CD4-positive, alpha-beta memory T cell (primary cell): Measurements from ENCODE around the gene ARFGEF3. TPM values are rescaled to one million over a fixed set of nuclear protein-coding genes. Genes with fewer than 3 reads are reported as not detected.

Experiments used
- CTCF ChIA-PET: fragments of 350-600 bp; sonication (Branson Sonifier 250); formaldehyde crosslinking; loops from one replicate; lab custom pipeline; 2021; ENCODE audit warnings: inconsistent platforms; ENCODE audit not compliant: partially characterized antibody; lab: Charles Lee
- POLR2A ChIA-PET: fragments of 350-600 bp; sonication (Branson Sonifier 250); formaldehyde crosslinking; loops from one replicate; lab custom pipeline; 2021; ENCODE audit not compliant: partially characterized antibody; lab: Charles Lee
- DNase-seq, 5 donors: peaks; one replicate each; pipeline versions ENCODE4 v3.0.0 to v3.0.0-alpha.2; 2020 to 2022; ENCODE audit warnings: mixed read lengths in 1 of 5
- H3K27ac ChIP-seq: one replicate; pipeline ENCODE4 v1.7.0; 2013; ENCODE audit warnings: low read depth, low read length
- H3K27me3 ChIP-seq: 2 replicates; pipeline ENCODE4 v1.7.0; 2013; ENCODE audit warnings: mild to moderate bottlenecking, low read length, moderate library complexity; ENCODE audit not compliant: insufficient read depth
- H3K36me3 ChIP-seq: 2 replicates; pipeline ENCODE4 v1.7.0; 2013; ENCODE audit warnings: mild to moderate bottlenecking, low read length, moderate library complexity; ENCODE audit not compliant: insufficient read depth
- H3K4me1 ChIP-seq: 2 replicates; pipeline ENCODE4 v1.7.0; 2013; ENCODE audit warnings: mild to moderate bottlenecking, low read length, moderate library complexity; ENCODE audit not compliant: insufficient read depth
- H3K4me3 ChIP-seq, 2 donors: one replicate each; pipeline ENCODE4 v1.7.0; 2013; ENCODE audit warnings: low read length in 2 of 2, mild to moderate bottlenecking in 1 of 2
- H3K9me3 ChIP-seq, 2 donors: one replicate each; pipeline ENCODE4 v1.7.0; 2013; ENCODE audit warnings: low read length in 2 of 2, control low read depth in 1 of 2; ENCODE audit not compliant: control insufficient read depth in 1 of 2
- H3K27ac Mint-ChIP-seq, 7 donors: one replicate each; pipeline ENCODE4 v1.8.0; 2020 to 2021; ENCODE audit warnings: mixed read lengths in 7 of 7, mild to moderate bottlenecking in 6 of 7, inconsistent platforms in 3 of 7, moderate library complexity in 3 of 7
- H3K27me3 Mint-ChIP-seq, 2 donors: one replicate each; pipeline ENCODE4 v1.8.0; 2020 to 2021; ENCODE audit warnings: mixed read lengths in 2 of 2
- H3K36me3 Mint-ChIP-seq, 2 donors: one replicate each; pipeline ENCODE4 v1.8.0; 2020 to 2021; ENCODE audit warnings: mixed read lengths in 2 of 2, inconsistent platforms in 1 of 2, mild to moderate bottlenecking in 1 of 2
- H3K4me1 Mint-ChIP-seq, 4 donors: one replicate each; pipeline ENCODE4 v1.8.0; 2020 to 2021; ENCODE audit warnings: mixed read lengths in 4 of 4, mild to moderate bottlenecking in 1 of 4
- H3K4me3 Mint-ChIP-seq, 8 donors: one replicate each; pipeline ENCODE4 v1.8.0; 2020 to 2021; ENCODE audit warnings: mixed read lengths in 8 of 8, mild to moderate bottlenecking in 7 of 8, moderate library complexity in 6 of 8, inconsistent platforms in 3 of 8
- H3K9me3 Mint-ChIP-seq, 8 donors: one replicate each; pipeline ENCODE4 v1.8.0; 2020 to 2021; ENCODE audit warnings: mixed read lengths in 8 of 8, mild to moderate bottlenecking in 5 of 8, inconsistent platforms in 3 of 8, moderate library complexity in 1 of 8
- intact Hi-C: fragments of 100-400 bp; cut with micrococcal nuclease; formaldehyde crosslinking; loops from one replicate; pipeline ENCODE4 v1.15.1; 2023
- polyA plus RNA-seq, 2 donors: library from polyadenylated mRNA; unstranded; fragments of 300-500 nt; fragmentation: Illumina TruSeq; gene quantifications; one replicate each; pipeline ENCODE4 v1.2.3, GENCODE V29; 2021
- total RNA-seq, 2 experiments: library from RNA; stranded (reverse); gene quantifications; one replicate each; pipeline ENCODE4 v1.2.3, GENCODE V29; 2021

ARFGEF3 gene
- total and polyA plus RNA-seq, 4 experiments from 2014 or later: 0.03 TPM; not detected in 3

DNA sequence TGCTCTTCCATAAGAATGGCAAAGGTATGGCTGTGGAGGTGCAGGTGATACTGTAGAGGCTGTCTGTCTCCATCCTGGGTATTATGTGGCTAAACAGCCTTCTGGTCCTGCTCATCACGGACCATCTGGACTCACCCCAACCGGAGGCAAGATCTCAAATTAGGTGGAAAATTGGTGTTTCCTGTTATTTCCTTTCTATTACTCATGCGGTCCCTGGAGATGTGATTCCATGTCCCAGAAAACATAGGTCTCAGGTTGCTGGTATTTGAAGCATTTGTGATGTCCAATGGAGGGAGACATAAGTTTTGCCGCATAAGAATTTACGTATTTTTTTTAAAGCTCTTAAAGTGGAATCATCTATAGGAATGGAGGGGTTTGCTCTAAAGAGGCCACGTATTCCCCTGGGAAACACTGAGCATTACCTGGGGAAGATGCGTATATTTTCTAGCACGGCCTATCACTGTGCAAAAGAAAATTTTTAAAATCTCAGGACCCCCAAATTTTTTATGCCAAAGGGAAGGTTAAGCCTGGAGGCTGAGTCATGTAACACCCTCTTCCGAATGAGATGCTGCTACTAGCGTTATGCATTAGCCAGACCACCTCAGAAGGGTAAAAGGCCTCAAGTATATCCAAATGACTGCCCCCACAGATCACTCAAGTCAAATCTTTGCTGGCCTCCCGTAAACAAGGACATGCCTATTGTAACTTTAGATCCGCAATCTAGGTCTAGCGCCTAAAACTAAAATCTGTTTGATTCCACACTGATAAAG lies 78.9 kb downstream of the ARFGEF3 start:
- H3K4me3 Mint-ChIP-seq: no peak overlapping the region
- H3K27me3 ChIP-seq: no peaks in the 10 kb centered on the region
- no peaks in the 10 kb centered on the region for H3K36me3 ChIP-seq
- H3K9me3 Mint-ChIP-seq: peaks cover 0 to 2% (median 0%) of the 10 kb centered on the region in 8 donors
- H3K27ac ChIP-seq: no peak overlapping the region
- ChIA-PET CTCF (no interaction called here), POLR2A (no interaction called here)
- peaks cover 4 to 13% of the 10 kb centered on the region in 2 donors for H3K27me3 Mint-ChIP-seq
- H3K36me3 Mint-ChIP-seq: no peaks in the 10 kb centered on the region
- no peaks in the 10 kb centered on the region for H3K4me1 ChIP-seq
- intact Hi-C loops: no loop called here
- no peak overlapping the region for H3K27ac Mint-ChIP-seq
- H3K4me3 ChIP-seq: no peak overlapping the region
- H3K4me1 Mint-ChIP-seq: no peaks in the 10 kb centered on the region
- no peak for DNase-seq
- no peaks in the 10 kb centered on the region for H3K9me3 ChIP-seq

DNA sequence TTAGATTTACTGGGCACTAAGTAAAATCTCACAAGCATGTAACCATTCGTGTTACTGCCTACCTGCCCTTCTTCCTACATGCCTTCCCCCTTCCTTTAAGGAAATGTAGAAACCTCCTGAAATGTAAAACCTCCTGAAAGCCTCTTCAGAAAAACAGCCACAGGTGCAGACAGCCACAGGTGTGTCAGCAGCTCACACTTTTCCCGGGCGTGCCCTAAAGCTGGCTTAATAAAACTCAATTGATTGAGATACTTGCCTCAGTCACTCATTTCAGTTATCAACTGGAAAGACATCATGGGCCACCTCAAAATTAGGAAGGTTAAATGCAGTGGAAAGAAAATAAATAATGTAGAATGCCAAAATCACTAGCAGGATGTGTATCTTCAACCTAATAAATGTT lies 79.6 kb downstream of the ARFGEF3 start:
- CTCF ChIA-PET: no interaction called here
- no peaks in the 10 kb centered on the region for H3K9me3 ChIP-seq
- no peak overlapping the region for H3K27ac Mint-ChIP-seq
- no peaks in the 10 kb centered on the region for H3K4me1 Mint-ChIP-seq
- H3K36me3 ChIP-seq: no peaks in the 10 kb centered on the region
- H3K27me3 ChIP-seq: no peaks in the 10 kb centered on the region
- H3K4me3 ChIP-seq: no peak overlapping the region
- H3K27ac ChIP-seq: no peak overlapping the region
- intact Hi-C loops: no loop called here
- H3K36me3 Mint-ChIP-seq: no peaks in the 10 kb centered on the region
- no peak for DNase-seq
- H3K27me3 Mint-ChIP-seq: peaks cover 4 to 13% of the 10 kb centered on the region in 2 donors
- peaks cover 0 to 2% (median 0%) of the 10 kb centered on the region in 8 donors for H3K9me3 Mint-ChIP-seq
- H3K4me1 ChIP-seq: no peaks in the 10 kb centered on the region
- POLR2A ChIA-PET: no interaction called here
- H3K4me3 Mint-ChIP-seq: no peak overlapping the region

DNA sequence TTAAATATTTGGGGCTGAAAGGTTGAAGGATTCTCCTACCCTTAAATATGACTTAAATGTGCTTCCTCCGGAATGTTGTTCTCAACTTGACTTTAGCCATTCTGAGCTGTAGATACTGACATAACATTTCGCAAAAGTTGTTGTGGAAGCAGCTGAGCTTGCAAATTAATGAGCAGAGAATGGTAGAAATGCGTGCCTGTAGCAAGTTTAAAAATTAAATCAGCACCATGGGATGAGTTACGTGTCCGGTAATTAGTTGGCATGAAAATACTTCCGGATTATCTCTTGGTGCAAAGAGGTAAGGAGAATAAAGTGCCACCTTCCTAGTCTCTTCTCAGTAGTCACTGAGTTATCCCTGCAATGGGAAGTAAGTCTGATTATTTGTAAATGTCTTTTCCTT lies 80.2 kb downstream of the ARFGEF3 start:
- ChIA-PET CTCF (no interaction called here), POLR2A (no interaction called here)
- Histone ChIP-seq H3K27me3 (no peaks in the 10 kb centered on the region), H3K4me1 (no peaks in the 10 kb centered on the region), H3K27ac (no peak overlapping the region), H3K4me3 (no peak overlapping the region), H3K9me3 (no peaks in the 10 kb centered on the region), H3K36me3 (no peaks in the 10 kb centered on the region)
- Mint-ChIP-seq H3K9me3 (peaks cover 0 to 2% (median 0%) of the 10 kb centered on the region in 8 donors), H3K4me1 (no peaks in the 10 kb centered on the region), H3K27me3 (peaks cover 4 to 15% of the 10 kb centered on the region in 2 donors), H3K27ac (peak overlapping the region in 1 of 7 donors; percentile 65), H3K36me3 (no peaks in the 10 kb centered on the region), H3K4me3 (no peak overlapping the region)
- intact Hi-C loops: no loop called here
- no peak for DNase-seq

GRCh38 chr6:138242987-138243592 lies 81.4 kb downstream of the ARFGEF3 start:
- CTCF ChIA-PET: no interaction called here
- Histone ChIP-seq H3K4me3 (no peak overlapping the region), H3K27me3 (no peaks in the 10 kb centered on the region), H3K27ac (no peak overlapping the region), H3K4me1 (no peaks in the 10 kb centered on the region), H3K36me3 (no peaks in the 10 kb centered on the region), H3K9me3 (no peaks in the 10 kb centered on the region)
- POLR2A ChIA-PET: no interaction called here
- Mint-ChIP-seq H3K36me3 (no peaks in the 10 kb centered on the region), H3K27me3 (peaks cover 4 to 15% of the 10 kb centered on the region in 2 donors), H3K4me1 (no peaks in the 10 kb centered on the region), H3K4me3 (no peak overlapping the region), H3K9me3 (peaks cover 0 to 2% (median 0%) of the 10 kb centered on the region in 8 donors), H3K27ac (no peak overlapping the region)
- intact Hi-C loops: no loop called here
- no peak for DNase-seq

DNA sequence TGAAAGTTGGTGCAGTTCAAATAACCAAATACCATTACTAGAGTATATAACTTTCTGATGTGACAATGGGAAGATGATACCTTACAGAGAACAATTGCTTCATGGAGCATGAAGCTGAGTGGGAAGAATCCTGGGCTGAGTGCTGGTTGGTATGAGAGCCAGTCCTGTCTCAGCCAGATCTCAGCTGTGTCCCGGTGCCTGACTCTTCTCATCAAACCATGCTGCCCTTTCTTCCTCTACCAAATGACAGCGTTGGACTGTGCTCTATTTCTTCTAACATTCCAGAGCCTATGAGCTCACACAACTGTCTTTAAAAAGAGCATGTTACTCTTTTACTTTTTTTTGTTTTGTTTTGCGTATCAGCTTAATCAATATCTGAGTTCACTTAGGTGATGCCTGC lies 84.0 kb downstream of the ARFGEF3 start:
- CTCF ChIA-PET: interaction anchor here (1.6 kb wide), 1 partner anchor 11 kb away, joined by 3 read pairs; no protein-coding TSS in a partner anchor
- Mint-ChIP-seq H3K36me3 (no peaks in the 10 kb centered on the region), H3K4me1 (no peaks in the 10 kb centered on the region), H3K4me3 (no peak overlapping the region), H3K27ac (no peak overlapping the region), H3K27me3 (peaks cover 2 to 15% of the 10 kb centered on the region in 2 donors), H3K9me3 (peaks cover 0 to 2% (median 0%) of the 10 kb centered on the region in 8 donors)
- intact Hi-C loops: no loop called here
- no peaks in the 10 kb centered on the region for H3K27me3 ChIP-seq
- H3K9me3 ChIP-seq: no peaks in the 10 kb centered on the region
- DNase-seq: no peak
- POLR2A ChIA-PET: no interaction called here
- H3K4me1 ChIP-seq: no peaks in the 10 kb centered on the region
- H3K4me3 ChIP-seq: no peak overlapping the region
- no peak overlapping the region for H3K27ac ChIP-seq
- H3K36me3 ChIP-seq: no peaks in the 10 kb centered on the region

GRCh38 chr6:138246650-138247440 lies 85.1 kb downstream of the ARFGEF3 start:
- H3K4me3 Mint-ChIP-seq: no peak overlapping the region
- H3K27ac ChIP-seq: no peak overlapping the region
- no peaks in the 10 kb centered on the region for H3K4me1 ChIP-seq
- no peaks in the 10 kb centered on the region for H3K36me3 Mint-ChIP-seq
- ChIA-PET POLR2A (no interaction called here), CTCF (interaction anchor here (1.6 kb wide), 1 partner anchor 10 kb away, joined by 3 read pairs; no protein-coding TSS in a partner anchor)
- H3K9me3 ChIP-seq: no peaks in the 10 kb centered on the region
- H3K36me3 ChIP-seq: no peaks in the 10 kb centered on the region
- H3K27me3 ChIP-seq: no peaks in the 10 kb centered on the region
- H3K27ac Mint-ChIP-seq: no peak overlapping the region
- peaks cover 0 to 2% (median 0%) of the 10 kb centered on the region in 8 donors for H3K9me3 Mint-ChIP-seq
- peaks cover 2 to 16% of the 10 kb centered on the region in 2 donors for H3K27me3 Mint-ChIP-seq
- H3K4me1 Mint-ChIP-seq: no peaks in the 10 kb centered on the region
- no peak for DNase-seq
- intact Hi-C loops: no loop called here
- no peak overlapping the region for H3K4me3 ChIP-seq

GRCh38 chr6:138248011-138248410 lies 86.3 kb downstream of the ARFGEF3 start:
- no peaks in the 10 kb centered on the region for H3K27me3 ChIP-seq
- Mint-ChIP-seq H3K27me3 (peaks cover 0 to 8% of the 10 kb centered on the region in 2 donors), H3K36me3 (no peaks in the 10 kb centered on the region), H3K4me3 (no peak overlapping the region), H3K9me3 (no peaks in the 10 kb centered on the region), H3K4me1 (no peaks in the 10 kb centered on the region), H3K27ac (no peak overlapping the region)
- DNase-seq: no peak
- ChIA-PET POLR2A (no interaction called here), CTCF (no interaction called here)
- H3K4me3 ChIP-seq: no peak overlapping the region
- H3K9me3 ChIP-seq: no peaks in the 10 kb centered on the region
- H3K4me1 ChIP-seq: no peaks in the 10 kb centered on the region
- intact Hi-C loops: no loop called here
- H3K27ac ChIP-seq: no peak overlapping the region
- no peaks in the 10 kb centered on the region for H3K36me3 ChIP-seq
